Measurements from ENCODE around the gene CDH23. TPM values are rescaled to one million over a fixed set of nuclear protein-coding genes. Genes with fewer than 3 reads are reported as not detected.

Gene CDH23
- total RNA-seq, 4 donors from 2014 or later: 2.9 to 16.1 (median 5.9) TPM

GRCh38 chr10:71512312-71512711 lies 115.6 kb downstream of the CDH23 start:
- H3K27ac ChIP-seq: no peak overlapping the region
- H3K27me3 ChIP-seq: no peaks in the 10 kb centered on the region
- DNase-seq: no peak
- H3K36me3 ChIP-seq: no peaks in the 10 kb centered on the region
- TF ChIP-seq CTCF (IDR thresholded peaks at IDR 0.05) (no peak), POLR2A (IDR thresholded peaks at IDR 0.05) (no peak), POLR2AphosphoS5 (IDR thresholded peaks at IDR 0.05) (no peak), EP300 (IDR thresholded peaks at IDR 0.05; ENCODE audit: low read depth) (no peak)
- no peaks in the 10 kb centered on the region for H3K9me3 ChIP-seq
- H3K4me1 ChIP-seq: no peaks in the 10 kb centered on the region
- no peak overlapping the region for H3K4me3 ChIP-seq
- intact Hi-C loops (cut with DNase I; ENCODE audit: low total_unique reads): no loop called here
- in situ Hi-C loops (cut with MboI; ENCODE audit: low pct_ligation_motif_present in 1 of 4, low pct_unique_long_range_greater_than_20kb in 1 of 4, low sequenced_read_pairs in 3 of 4): no loop called here
- 96% methylated on average over 10 of the region's 10 CpGs; no CpG with 5 or more reads in 1 of the 2 donors for WGBS, 2 donors (ENCODE audit: low coverage in 1 of 2)

GRCh38 chr10:71512761-71513539 lies 116.2 kb downstream of the CDH23 start:
- no peak for DNase-seq
- Histone ChIP-seq H3K36me3 (no peaks in the 10 kb centered on the region), H3K9me3 (no peaks in the 10 kb centered on the region), H3K27me3 (no peaks in the 10 kb centered on the region), H3K4me1 (no peaks in the 10 kb centered on the region), H3K27ac (no peak overlapping the region), H3K4me3 (no peak overlapping the region)
- intact Hi-C loops (cut with DNase I; ENCODE audit: low total_unique reads) (no loop called here), in situ Hi-C loops (cut with MboI; ENCODE audit: low pct_ligation_motif_present in 1 of 4, low pct_unique_long_range_greater_than_20kb in 1 of 4, low sequenced_read_pairs in 3 of 4) (no loop called here)
- no peak for TF ChIP-seq CTCF (IDR thresholded peaks at IDR 0.05)
- no peak for TF ChIP-seq EP300 (IDR thresholded peaks at IDR 0.05; ENCODE audit: low read depth)
- TF ChIP-seq POLR2AphosphoS5 (IDR thresholded peaks at IDR 0.05): no peak
- TF ChIP-seq POLR2A (IDR thresholded peaks at IDR 0.05): no peak
- 41% methylated on average over 5 of the region's 5 CpGs; no CpG with 5 or more reads in 1 of the 2 donors for WGBS, 2 donors (ENCODE audit: low coverage in 1 of 2)

GRCh38 chr10:71513540-71513853 lies 116.8 kb downstream of the CDH23 start:
- no peak overlapping the region for H3K27ac ChIP-seq
- 92% methylated on average over 2 of the region's 2 CpGs; no CpG with 5 or more reads in 1 of the 2 donors for WGBS, 2 donors (ENCODE audit: low coverage in 1 of 2)

GRCh38 chr10:71513936-71514335 lies 117.2 kb downstream of the CDH23 start:
- no peaks in the 10 kb centered on the region for H3K27me3 ChIP-seq
- H3K27ac ChIP-seq: no peak overlapping the region
- H3K36me3 ChIP-seq: no peaks in the 10 kb centered on the region
- TF ChIP-seq POLR2AphosphoS5 (IDR thresholded peaks at IDR 0.05) (no peak), EP300 (IDR thresholded peaks at IDR 0.05; ENCODE audit: low read depth) (no peak), CTCF (IDR thresholded peaks at IDR 0.05) (no peak), POLR2A (IDR thresholded peaks at IDR 0.05) (no peak)
- in situ Hi-C loops (cut with MboI; ENCODE audit: low pct_ligation_motif_present in 1 of 4, low pct_unique_long_range_greater_than_20kb in 1 of 4, low sequenced_read_pairs in 3 of 4) (no loop called here), intact Hi-C loops (cut with DNase I; ENCODE audit: low total_unique reads) (no loop called here)
- H3K4me1 ChIP-seq: no peaks in the 10 kb centered on the region
- WGBS, 2 donors (ENCODE audit: low coverage in 1 of 2): 69% methylated on average over 1 of the region's 1 CpG; no CpG with 5 or more reads in 1 of the 2 donors
- no peaks in the 10 kb centered on the region for H3K9me3 ChIP-seq
- no peak for DNase-seq
- H3K4me3 ChIP-seq: no peak overlapping the region

More at GRCh38 chr10:71513540-71513853, 116.8 kb downstream of the CDH23 start:
- Histone ChIP-seq H3K9me3 (no peaks in the 10 kb centered on the region), H3K4me3 (no peak overlapping the region), H3K36me3 (no peaks in the 10 kb centered on the region), H3K27me3 (no peaks in the 10 kb centered on the region), H3K4me1 (no peaks in the 10 kb centered on the region)
- DNase-seq: no peak
- no peak for TF ChIP-seq CTCF (IDR thresholded peaks at IDR 0.05)
- no peak for TF ChIP-seq EP300 (IDR thresholded peaks at IDR 0.05; ENCODE audit: low read depth)
- no peak for TF ChIP-seq POLR2A (IDR thresholded peaks at IDR 0.05)
- TF ChIP-seq POLR2AphosphoS5 (IDR thresholded peaks at IDR 0.05): no peak
- in situ Hi-C loops (cut with MboI; ENCODE audit: low pct_ligation_motif_present in 1 of 4, low pct_unique_long_range_greater_than_20kb in 1 of 4, low sequenced_read_pairs in 3 of 4): no loop called here
- intact Hi-C loops (cut with DNase I; ENCODE audit: low total_unique reads): no loop called here

Measured in transverse colon (tissue), 4 donors.